Nephron (organoid): Measurements from ENCODE around the gene GRM3.

Experiments
- H3K27ac Mint-ChIP-seq, 3 experiments: 2 replicates each; pipeline ENCODE4 v1.8.0; 2020; ENCODE audit warnings: mixed read lengths in 3 of 3, mild to moderate bottlenecking in 2 of 3, moderate library complexity in 1 of 3
- H3K27me3 Mint-ChIP-seq: 2 replicates; pipeline ENCODE4 v1.8.0; 2021; ENCODE audit warnings: low read depth, mild to moderate bottlenecking, moderate library complexity, mixed read lengths
- H3K36me3 Mint-ChIP-seq: 2 replicates; pipeline ENCODE4 v1.8.0; 2020; ENCODE audit warnings: low read depth, mixed read lengths
- H3K4me1 Mint-ChIP-seq: 2 replicates; pipeline ENCODE4 v1.8.0; 2020; ENCODE audit warnings: mixed read lengths
- H3K4me3 Mint-ChIP-seq, 3 experiments: 2 replicates each; pipeline ENCODE4 v1.8.0; 2020; ENCODE audit warnings: mild to moderate bottlenecking in 3 of 3, mixed read lengths in 3 of 3, moderate library complexity in 2 of 3
- H3K9me3 Mint-ChIP-seq: 2 replicates; pipeline ENCODE4 v1.8.0; 2020; ENCODE audit warnings: mixed read lengths
- CTCF ChIP-seq, 3 experiments: fragments of 200-600 bp; sonication (generic); IDR thresholded peaks; one replicate each; pipeline ENCODE4 v1.5.0; 2021; ENCODE audit warnings: antibody characterized with exemption in 3 of 3; ENCODE audit not compliant: unreplicated experiment in 3 of 3

GRM3 gene

DNA sequence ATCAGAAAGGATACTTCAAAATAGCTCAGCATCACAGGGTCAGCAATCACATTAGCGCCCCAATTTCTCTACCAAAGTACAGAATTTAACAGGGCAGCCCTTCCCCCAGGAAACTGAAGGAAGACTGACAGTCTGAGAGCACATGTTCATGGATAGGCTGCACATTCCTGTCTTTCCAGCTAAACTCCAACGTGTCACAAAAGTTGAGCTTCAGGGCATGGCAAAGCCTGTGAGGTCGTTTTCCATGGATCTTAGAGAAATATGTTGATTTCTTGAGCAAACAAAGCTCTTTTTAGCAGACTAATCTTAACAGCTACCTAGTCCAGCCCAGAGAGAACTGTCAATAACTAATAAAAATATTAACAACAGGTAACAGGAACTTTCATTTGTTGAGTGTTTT, 207.9 kb downstream of the GRM3 start:
- H3K4me3 Mint-ChIP-seq = no peak overlapping the region
- H3K27me3 Mint-ChIP-seq = no peaks in the 10 kb centered on the region
- no peaks in the 10 kb centered on the region for H3K36me3 Mint-ChIP-seq
- peaks cover 2% of the 10 kb centered on the region for H3K4me1 Mint-ChIP-seq
- H3K9me3 Mint-ChIP-seq = no peaks in the 10 kb centered on the region
- no peak overlapping the region for H3K27ac Mint-ChIP-seq
- TF ChIP-seq CTCF (IDR thresholded peaks at IDR 0.05; ENCODE audit: unreplicated experiment in 3 of 3) = no peak

- no peaks in the 10 kb centered on the region for H3K9me3 Mint-ChIP-seq
- no peak overlapping the region for H3K4me3 Mint-ChIP-seq
- no peaks in the 10 kb centered on the region for H3K4me1 Mint-ChIP-seq
- H3K36me3 Mint-ChIP-seq = peaks cover 17% of the 10 kb centered on the region
- TF ChIP-seq CTCF (IDR thresholded peaks at IDR 0.05; ENCODE audit: unreplicated experiment in 3 of 3) = no peak
- H3K27me3 Mint-ChIP-seq = no peaks in the 10 kb centered on the region
- no peak overlapping the region for H3K27ac Mint-ChIP-seq
Observed at GRCh38 chr7:86863452-86863851, 219.7 kb downstream of the GRM3 start.

DNA sequence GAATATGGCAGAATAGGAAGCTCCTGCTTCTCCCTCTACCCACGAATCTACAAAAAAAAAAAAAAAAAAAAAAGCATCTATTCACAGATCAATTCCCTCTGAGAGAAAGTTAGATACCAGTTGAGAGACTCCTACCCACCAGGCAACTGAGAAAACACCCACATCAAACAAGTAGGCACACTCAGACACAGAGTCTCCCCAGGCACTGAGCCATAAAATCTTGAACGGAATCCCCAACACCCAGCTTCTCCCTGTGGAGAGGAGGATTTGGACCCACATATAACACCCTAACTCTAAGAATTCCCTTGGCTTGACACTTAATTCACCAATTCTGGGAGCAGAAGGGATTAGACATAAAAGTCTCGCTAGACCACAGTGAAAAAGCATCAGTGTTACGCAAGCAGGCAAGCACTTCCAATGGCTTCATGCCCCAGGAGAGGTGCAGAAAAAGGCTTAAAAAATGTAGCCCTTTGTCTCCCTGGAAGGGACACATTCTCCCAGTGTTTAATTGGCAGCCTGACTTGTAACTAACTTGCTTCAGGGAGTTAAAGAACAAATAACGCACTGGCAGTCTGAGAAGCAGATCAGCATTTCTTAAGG, 223.6 kb downstream of the GRM3 start:
- Mint-ChIP-seq H3K36me3 (peaks cover 37% of the 10 kb centered on the region), H3K27me3 (no peaks in the 10 kb centered on the region), H3K4me3 (no peak overlapping the region), H3K4me1 (no peaks in the 10 kb centered on the region), H3K27ac (peak overlapping the region in 1 of 3 experiments; percentile 74), H3K9me3 (peaks cover 6% of the 10 kb centered on the region)
- TF ChIP-seq CTCF (IDR thresholded peaks at IDR 0.05; ENCODE audit: unreplicated experiment in 3 of 3) = no peak

DNA sequence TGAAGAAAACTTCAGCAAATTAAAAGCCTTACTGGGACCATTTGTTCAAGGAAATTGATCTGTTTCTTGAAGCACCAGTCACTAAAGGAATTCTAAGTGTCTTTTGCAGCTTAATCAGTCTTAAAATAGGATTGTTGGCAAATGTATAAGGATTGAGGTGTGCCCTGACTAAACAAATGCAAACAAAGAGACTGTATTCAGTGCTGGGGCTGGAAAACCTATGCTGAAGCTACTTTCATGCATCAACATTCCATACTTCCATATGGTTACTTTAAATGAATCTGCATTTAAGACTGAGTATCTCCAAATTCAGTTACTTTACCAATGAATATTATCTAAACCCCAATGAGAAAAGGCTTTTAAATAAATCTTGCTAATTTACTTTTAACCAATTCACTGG, 232.4 kb downstream of the GRM3 start:
- TF ChIP-seq CTCF (IDR thresholded peaks at IDR 0.05; ENCODE audit: unreplicated experiment in 3 of 3) = no peak
- peaks cover 11% of the 10 kb centered on the region for H3K9me3 Mint-ChIP-seq
- no peak overlapping the region for H3K27ac Mint-ChIP-seq
- no peaks in the 10 kb centered on the region for H3K27me3 Mint-ChIP-seq
- no peaks in the 10 kb centered on the region for H3K4me1 Mint-ChIP-seq
- peaks cover 62% of the 10 kb centered on the region for H3K36me3 Mint-ChIP-seq
- no peak overlapping the region for H3K4me3 Mint-ChIP-seq

- no peak overlapping the region for H3K27ac Mint-ChIP-seq
- H3K36me3 Mint-ChIP-seq = peaks cover 61% of the 10 kb centered on the region
- no peaks in the 10 kb centered on the region for H3K9me3 Mint-ChIP-seq
- H3K4me3 Mint-ChIP-seq = no peak overlapping the region
- no peaks in the 10 kb centered on the region for H3K4me1 Mint-ChIP-seq
- H3K27me3 Mint-ChIP-seq = no peaks in the 10 kb centered on the region
- TF ChIP-seq CTCF (IDR thresholded peaks at IDR 0.05; ENCODE audit: unreplicated experiment in 3 of 3) = no peak
Observed at GRCh38 chr7:86884152-86884551, 240.4 kb downstream of the GRM3 start.

- no peak for TF ChIP-seq CTCF (IDR thresholded peaks at IDR 0.05; ENCODE audit: unreplicated experiment in 3 of 3)
- Mint-ChIP-seq H3K4me1 (no peaks in the 10 kb centered on the region), H3K27ac (no peak overlapping the region), H3K36me3 (peaks cover 63% of the 10 kb centered on the region), H3K4me3 (no peak overlapping the region), H3K27me3 (no peaks in the 10 kb centered on the region), H3K9me3 (no peaks in the 10 kb centered on the region)
Observed at GRCh38 chr7:86889501-86889900, 245.8 kb downstream of the GRM3 start.
